Lower leg skin (tissue), 4 donors: ENCODE results near the gene OXNAD1. TPM values are rescaled to one million over a fixed set of nuclear protein-coding genes. Genes with fewer than 3 reads are reported as not detected.

Experiments used
- DNase-seq, 2 donors: peaks; one replicate each; pipeline ENCODE4 v3.0.0-alpha.2; 2019; ENCODE audit warnings: low spot score in 2 of 2
- H3K4me3 ChIP-seq: fragments of 200-600 bp; sonication (generic); 2 replicates; pipeline ENCODE4 v1.5.1; 2017; ENCODE audit warnings: mild to moderate bottlenecking, low read depth; ENCODE audit not compliant: poor library complexity, severe bottlenecking
- POLR2A ChIP-seq, 2 donors: fragments of 450-650 bp; IDR thresholded peaks; one replicate each; pipeline ENCODE4 v1.6.1; 2016 to 2017; ENCODE audit warnings: antibody characterized with exemption in 2 of 2, mild to moderate bottlenecking in 1 of 2, moderate library complexity in 1 of 2
- WGBS, 2 donors: methylation state at CpG; one replicate each; pipeline ENCODE4 v1.1.5; 2018; 5-methylcytosine and 5-hydroxymethylcytosine counted together
- intact Hi-C: fragments of 100-400 bp; cut with DNase I; formaldehyde crosslinking; loops from one replicate; pipeline ENCODE4 v1.15.0; 2023; ENCODE audit warnings: low total_unique reads
- total RNA-seq, 4 donors: library from RNA; depleted of rRNA; stranded (reverse); fragments of >200 nt; gene quantifications; one replicate each; pipeline ENCODE4 v1.1.0, GENCODE V29; 2016
- TF ChIP-seq, protein P1 (sequence below), 3 donors: fragments of 450-650 bp; IDR thresholded peaks; one replicate each; pipeline ENCODE4 v1.5.1; 2016; ENCODE audit warnings: antibody characterized with exemption in 3 of 3, mild to moderate bottlenecking in 3 of 3, moderate library complexity in 2 of 3

OXNAD1 gene
- total RNA-seq, 4 donors from 2014 or later: 7.6 to 12.7 (median 10.4) TPM

DNA sequence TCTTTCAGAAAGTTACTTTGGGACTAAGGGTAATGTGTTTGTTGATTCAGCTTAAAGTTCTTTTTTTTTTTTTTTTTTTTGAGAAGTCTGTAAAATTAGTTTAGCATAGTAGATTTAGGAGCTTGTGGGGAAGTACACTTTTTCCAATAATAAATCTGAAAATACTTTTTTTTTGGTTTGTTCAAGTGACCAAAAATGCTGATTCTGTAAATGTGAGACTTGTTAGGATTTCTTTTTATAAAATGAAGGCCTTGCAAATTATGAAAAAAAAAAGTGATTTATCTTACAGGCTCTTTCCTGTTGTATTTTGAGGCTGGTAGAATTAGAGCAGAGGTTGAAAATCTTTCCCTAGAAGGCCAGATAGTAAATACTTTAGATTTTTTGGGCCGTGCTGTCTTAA is 7.6 kb downstream of the OXNAD1 start:
- intact Hi-C loops: no loop called here
- no peak for DNase-seq
- no peak overlapping the region for H3K4me3 ChIP-seq
- TF ChIP-seq, protein P1, sequence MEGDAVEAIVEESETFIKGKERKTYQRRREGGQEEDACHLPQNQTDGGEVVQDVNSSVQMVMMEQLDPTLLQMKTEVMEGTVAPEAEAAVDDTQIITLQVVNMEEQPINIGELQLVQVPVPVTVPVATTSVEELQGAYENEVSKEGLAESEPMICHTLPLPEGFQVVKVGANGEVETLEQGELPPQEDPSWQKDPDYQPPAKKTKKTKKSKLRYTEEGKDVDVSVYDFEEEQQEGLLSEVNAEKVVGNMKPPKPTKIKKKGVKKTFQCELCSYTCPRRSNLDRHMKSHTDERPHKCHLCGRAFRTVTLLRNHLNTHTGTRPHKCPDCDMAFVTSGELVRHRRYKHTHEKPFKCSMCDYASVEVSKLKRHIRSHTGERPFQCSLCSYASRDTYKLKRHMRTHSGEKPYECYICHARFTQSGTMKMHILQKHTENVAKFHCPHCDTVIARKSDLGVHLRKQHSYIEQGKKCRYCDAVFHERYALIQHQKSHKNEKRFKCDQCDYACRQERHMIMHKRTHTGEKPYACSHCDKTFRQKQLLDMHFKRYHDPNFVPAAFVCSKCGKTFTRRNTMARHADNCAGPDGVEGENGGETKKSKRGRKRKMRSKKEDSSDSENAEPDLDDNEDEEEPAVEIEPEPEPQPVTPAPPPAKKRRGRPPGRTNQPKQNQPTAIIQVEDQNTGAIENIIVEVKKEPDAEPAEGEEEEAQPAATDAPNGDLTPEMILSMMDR (IDR thresholded peaks at IDR 0.05): no peak
- no peak for TF ChIP-seq POLR2A (IDR thresholded peaks at IDR 0.05)
- WGBS, 2 donors: 84 to 86% methylated on average over 1 of the region's 1 CpG

GRCh38 chr3:16273867-16274266 is 8.9 kb downstream of the OXNAD1 start:
- 91 to 93% methylated on average over 2 of the region's 2 CpGs for WGBS, 2 donors
- TF ChIP-seq, protein P1 (IDR thresholded peaks at IDR 0.05): no peak
- no peak for TF ChIP-seq POLR2A (IDR thresholded peaks at IDR 0.05)
- H3K4me3 ChIP-seq: no peak overlapping the region
- intact Hi-C loops: no loop called here
- DNase-seq: no peak

DNA sequence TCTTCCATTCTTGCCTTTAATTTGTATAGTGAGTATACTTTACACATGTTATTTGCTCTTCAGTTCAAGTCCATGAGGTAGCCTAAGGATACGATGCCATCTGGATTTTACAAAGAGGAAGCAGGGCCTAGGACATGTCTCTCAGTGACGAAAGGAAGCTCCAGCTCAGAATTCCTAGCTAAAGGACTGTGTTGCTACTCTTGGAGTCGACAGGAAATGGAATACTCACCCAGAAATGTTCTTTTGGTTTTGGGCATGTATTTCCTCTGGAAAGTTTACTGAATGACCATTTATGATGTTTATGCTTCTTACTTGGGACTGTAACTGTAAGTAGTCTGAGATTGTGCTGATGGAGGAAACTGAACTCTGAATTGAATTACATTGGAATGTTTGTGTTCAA is 12.5 kb downstream of the OXNAD1 start:
- TF ChIP-seq, protein P1 (IDR thresholded peaks at IDR 0.05): no peak
- TF ChIP-seq POLR2A (IDR thresholded peaks at IDR 0.05): no peak
- intact Hi-C loops: no loop called here
- DNase-seq: no peak
- 90 to 91% methylated on average over 3 of the region's 3 CpGs for WGBS, 2 donors
- no peak overlapping the region for H3K4me3 ChIP-seq

DNA sequence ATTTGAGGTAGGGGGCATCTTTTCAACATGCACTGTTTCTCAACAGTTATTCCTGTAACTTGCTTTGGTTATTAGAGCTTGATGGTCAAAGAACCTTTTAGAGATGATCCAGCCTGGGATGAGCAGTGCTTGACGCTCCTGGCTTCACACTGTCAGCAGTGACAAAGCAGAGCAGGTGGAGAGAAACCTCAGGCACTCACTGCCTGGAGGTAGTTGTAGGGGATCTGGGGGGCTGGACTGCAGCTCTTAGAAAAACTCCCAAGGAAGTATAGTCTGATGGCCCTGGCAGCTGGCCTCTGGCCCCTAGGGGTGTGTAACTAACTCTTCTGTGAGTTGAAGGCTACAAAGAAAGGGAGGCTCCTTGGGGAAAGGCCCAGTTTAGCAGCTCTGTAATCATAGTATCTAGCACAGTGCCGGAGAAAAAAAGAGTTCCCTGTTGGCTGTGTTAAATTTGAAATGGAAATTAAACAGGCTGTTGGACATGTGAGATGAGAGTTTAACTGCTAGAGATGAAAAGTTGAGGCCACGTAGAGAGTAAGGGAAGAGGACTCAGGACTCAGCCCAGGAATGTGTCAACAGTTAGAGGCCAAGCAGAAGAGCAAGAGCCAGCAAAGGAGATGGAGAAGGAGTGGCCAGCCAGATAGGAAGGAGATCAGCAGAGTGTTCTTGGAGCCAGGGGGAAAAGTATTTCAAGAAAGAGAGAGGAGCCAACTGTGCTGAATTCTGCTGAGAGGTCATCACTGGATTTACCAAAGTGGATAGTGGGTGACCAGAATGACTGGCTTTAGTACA is 14.2 kb downstream of the OXNAD1 start:
- intact Hi-C loops: no loop called here
- H3K4me3 ChIP-seq: no peak overlapping the region
- TF ChIP-seq, protein P1 (IDR thresholded peaks at IDR 0.05): no peak
- TF ChIP-seq POLR2A (IDR thresholded peaks at IDR 0.05): no peak
- 69 to 79% methylated on average over 3 of the region's 3 CpGs for WGBS, 2 donors
- DNase-seq: no peak

GRCh38 chr3:16280671-16281070 is 15.7 kb downstream of the OXNAD1 start:
- intact Hi-C loops: no loop called here
- WGBS, 2 donors: 71 to 74% methylated on average over 2 of the region's 2 CpGs
- TF ChIP-seq, protein P1 (IDR thresholded peaks at IDR 0.05): no peak
- TF ChIP-seq POLR2A (IDR thresholded peaks at IDR 0.05): no peak
- DNase-seq: no peak
- H3K4me3 ChIP-seq: no peak overlapping the region
